Stimulated activated CD8-positive, alpha-beta memory T cell treated with anti-CD3 and anti-CD28 coated beads, Interleukin-4, amount 100 ng/mL, for 48 hours (primary cell): ENCODE data around the gene VEGFC.

Experiments used
- DNase-seq: peaks from one replicate; pipeline ENCODE4 v3.0.0-alpha.2; 2020

The VEGFC gene

GRCh38 chr4:176758731-176759130 lies 34.0 kb downstream of the VEGFC start:
- no peak for DNase-seq

GRCh38 chr4:176758323-176758722 lies 34.4 kb downstream of the VEGFC start:
- DNase-seq: no peak

DNA sequence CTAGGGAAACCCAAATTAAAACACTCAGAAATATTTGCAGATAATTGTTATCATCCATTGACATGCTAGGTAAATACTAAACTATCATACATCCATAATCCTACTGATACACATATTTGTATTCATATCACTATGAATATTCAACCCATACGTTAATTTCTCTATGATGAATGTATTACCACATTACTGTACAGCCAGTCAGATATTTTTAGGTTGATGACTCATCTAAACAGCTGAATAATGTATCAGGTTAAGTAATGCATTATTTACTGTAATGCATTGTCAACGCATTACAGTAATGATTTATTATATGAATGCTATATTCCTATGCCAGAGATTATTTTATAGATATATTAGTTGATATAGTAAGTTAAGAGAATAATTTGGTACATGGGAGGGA lies 37.1 kb downstream of the VEGFC start:
- DNase-seq: no peak

- DNase-seq: no peak
Measured at GRCh38 chr4:176755001-176755400, 37.7 kb downstream of the VEGFC start.

DNA sequence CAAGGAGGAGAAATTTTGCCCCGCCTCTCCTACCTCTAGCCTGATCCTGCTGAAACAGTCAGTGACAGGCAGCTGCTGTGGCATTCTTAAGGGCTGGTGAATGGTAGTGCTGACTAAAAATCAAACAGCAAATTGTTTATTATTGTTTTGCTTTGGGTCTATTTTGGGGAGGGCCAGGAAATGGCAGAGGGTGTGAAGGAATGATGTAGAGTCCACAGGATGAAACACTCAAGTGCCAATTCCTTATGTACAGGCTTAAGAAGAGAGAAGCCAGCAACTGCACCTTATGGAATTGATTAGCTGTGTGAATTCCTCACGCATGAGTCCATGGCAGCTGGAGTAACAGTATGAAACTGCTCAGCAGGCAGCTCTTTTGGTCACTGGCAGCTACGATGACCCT lies 39.7 kb downstream of the VEGFC start:
- DNase-seq: no peak

GRCh38 chr4:176752191-176752749 lies 40.5 kb downstream of the VEGFC start:
- no peak for DNase-seq

DNA sequence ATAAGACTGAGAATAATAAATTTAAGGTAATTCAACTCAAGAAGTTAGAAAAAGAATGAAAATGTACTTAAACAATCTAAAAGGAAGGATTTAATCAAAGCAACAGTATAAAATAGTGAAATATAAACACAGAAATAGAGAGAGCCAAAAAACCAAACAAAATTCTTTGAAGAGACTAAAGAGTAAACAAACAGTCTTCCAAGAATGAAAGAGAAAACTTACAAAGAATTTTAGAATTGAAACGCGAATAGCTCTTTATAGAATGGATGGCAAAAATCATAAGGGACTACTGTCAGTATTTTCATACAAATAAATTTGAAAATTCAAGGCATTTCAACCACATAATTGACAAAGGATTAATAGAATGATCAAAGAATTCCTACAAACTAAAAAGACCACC lies 41.7 kb downstream of the VEGFC start:
- DNase-seq: no peak

DNA sequence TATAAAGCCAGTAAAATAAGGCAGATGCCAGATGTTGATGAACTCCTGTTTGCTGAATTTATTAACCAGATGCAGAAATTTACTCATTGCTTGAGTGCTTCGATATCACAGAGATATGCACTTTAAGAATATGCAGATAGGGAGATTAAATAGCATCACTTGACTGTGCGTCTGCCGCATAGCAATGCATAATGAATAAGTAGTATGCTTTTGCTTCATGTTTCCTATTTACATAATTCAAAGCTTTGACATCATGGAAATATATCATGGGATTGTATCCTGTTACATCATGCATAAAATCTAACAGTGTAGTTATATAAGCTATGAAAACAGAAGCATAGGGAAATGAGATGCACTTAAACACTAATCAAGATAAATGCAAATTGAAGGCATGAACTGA lies 45.9 kb downstream of the VEGFC start:
- DNase-seq: no peak

DNA sequence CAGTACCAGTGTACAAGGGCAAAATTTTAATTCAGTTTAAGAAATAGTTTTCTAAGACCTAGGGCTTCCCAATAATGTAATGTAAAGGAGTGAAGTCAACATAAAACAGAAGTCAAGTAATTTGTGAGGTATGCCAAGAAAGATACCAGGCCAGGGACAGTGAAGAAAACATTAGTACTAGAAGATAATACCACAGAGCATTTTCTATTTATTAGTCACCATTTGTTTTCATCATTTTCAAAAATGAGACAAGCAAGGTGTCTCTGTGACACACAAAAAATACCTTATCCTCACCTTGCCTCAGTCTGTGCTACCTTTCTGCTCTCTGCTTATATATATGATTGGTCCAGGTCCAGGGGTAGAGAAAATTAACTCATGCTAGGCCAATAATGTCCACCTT lies 46.8 kb downstream of the VEGFC start:
- DNase-seq: no peak

- no peak for DNase-seq
Measured at GRCh38 chr4:176744091-176744490, 48.6 kb downstream of the VEGFC start.

DNA sequence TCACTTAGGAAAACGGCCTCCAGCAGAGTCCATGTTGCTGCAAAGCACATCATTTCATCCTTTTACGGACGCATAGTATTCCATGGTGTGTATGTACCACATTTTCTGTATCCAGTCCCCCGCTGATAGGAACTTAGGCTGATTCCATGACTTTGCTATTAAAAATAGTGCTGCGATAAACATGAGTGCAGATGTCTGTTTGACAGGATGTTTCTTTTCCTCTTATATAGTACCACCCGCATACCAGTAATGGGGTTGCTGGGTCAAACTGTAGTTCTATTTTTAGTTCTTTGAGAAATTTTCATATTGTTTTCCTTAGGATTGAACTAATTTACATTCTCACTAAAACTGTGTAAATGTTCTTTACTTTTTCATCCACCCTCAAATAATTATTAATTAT lies 50.5 kb downstream of the VEGFC start:
- no peak for DNase-seq

DNA sequence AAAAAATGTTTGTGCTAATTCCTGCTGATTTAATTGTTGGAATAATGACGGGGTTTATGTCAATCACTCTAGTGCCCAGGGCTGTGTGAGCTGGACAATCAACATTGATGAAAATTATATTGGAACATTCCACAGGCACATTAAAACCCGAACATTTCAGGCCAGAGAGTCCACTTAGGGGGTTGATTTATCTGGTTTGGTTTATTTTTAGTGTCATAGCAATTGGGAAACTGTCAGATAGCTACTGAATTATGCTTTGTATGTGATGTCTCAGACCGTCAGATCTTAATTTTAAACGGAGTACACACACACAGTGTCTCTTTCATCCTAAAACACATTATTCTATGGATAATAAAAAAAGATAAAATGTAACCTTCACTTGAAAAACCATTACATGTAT lies 51.5 kb downstream of the VEGFC start:
- DNase-seq: no peak

GRCh38 chr4:176735300-176735699 lies 57.4 kb downstream of the VEGFC start:
- no peak for DNase-seq

DNA sequence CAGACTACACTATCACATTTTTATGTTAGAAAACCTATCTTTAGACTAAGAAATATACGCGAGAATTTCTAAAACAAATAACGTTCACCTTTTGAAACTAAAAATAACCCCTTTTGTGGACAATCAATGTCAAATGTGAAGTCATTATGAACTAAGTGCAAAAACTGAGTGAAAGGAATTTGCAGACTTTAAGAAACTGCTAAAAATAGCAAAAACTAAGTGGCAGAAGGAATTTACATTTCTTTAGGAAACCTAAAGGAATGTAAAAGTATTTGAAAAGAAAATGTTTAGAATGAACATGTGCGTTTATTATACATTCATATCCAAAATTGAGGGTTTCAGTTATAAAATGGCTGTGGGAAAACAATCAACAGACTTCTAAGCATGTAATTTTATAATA lies 58.3 kb downstream of the VEGFC start:
- DNase-seq: no peak

DNA sequence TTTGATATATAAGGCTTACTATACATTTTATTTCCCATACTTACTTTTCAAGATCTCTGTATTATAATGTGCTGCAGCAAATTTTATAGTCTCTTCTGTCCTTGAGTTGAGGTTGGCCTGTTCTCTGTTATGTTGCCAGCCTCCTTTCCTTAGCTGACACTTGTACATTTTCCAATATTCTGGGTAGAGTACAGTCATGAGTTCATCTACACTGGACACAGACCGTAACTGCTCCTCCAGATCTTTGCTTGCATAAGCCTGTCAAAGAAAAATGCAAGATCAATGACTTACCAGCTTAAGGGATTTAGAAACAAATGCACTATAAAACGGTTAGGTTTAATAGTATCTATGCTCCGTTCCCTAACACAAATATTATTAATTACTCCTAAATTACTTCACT lies 63.2 kb downstream of the VEGFC start:
- no peak for DNase-seq

DNA sequence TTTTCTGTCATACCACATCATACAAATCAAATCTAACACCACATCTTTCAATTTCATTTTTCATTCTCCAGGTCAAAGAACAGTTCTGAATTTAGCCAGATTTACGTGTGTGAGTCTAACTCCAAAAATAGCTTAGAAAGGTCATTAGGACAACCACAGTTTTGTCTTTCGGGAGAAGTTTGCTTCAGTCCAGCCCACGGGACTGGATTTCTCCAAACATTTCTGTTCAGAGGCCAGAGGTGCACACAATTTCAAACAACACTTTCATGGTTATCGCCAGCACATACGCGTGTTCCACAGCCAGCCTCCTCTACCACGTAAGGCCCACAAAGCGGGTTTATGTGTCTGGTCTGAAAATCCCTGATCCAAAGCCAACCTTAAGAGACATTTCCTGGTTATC lies 65.9 kb downstream of the VEGFC start:
- DNase-seq: no peak

DNA sequence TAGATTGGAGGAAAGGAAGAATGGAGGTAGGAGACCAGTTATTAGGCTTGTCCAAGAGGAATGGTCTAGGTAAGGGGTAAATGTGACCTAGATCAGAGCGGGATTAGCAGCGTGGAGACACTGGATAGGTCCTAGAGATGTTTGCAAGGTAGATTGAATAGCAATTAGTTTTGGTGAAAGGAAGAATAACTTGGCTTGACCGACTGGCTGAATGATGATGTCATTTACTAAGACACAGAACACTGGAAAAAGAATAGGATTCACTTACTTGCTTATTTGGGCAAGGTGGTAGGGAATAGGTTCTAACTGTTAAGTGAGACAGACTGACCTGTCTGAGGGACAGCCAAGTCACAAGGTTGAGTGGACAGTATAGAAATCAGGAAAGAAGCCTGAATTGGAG lies 71.3 kb downstream of the VEGFC start:
- DNase-seq: no peak

DNA sequence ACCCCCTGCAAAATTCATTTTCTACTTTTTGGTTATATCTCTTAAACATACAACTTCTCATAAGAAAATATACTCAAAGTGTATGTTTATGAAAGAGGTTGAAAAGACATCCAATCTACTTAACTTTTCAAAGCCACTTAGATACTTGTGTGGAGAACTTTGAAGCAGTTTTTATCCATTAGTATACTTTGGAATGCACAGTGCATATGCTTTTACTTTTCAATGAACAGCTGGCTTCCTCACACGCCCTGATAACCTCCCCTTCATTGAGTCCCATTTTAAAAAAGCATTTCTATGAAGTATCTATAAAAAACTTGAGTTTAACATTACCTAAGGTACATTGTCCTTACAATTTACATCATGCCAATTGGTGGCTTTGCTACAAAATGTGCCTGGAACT lies 73.8 kb downstream of the VEGFC start:
- no peak for DNase-seq

DNA sequence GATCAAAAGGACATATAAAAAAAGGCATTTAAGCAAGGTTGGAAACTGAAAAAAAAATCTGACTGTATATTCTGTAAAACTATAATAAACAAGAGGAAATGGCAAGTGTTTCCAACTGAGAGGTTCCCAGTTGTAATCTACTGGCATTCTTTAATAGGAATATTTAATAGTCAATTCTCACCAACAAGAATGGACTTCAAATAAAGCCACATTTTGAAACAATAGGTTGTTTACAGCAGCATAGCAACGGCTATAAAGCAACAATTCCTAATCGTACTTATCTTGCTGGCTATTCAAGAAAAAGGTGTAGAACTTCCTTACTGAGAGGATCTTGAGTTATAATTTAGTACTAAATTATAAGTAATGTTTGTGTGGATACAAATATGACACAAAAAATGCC lies 75.5 kb downstream of the VEGFC start:
- no peak for DNase-seq

DNA sequence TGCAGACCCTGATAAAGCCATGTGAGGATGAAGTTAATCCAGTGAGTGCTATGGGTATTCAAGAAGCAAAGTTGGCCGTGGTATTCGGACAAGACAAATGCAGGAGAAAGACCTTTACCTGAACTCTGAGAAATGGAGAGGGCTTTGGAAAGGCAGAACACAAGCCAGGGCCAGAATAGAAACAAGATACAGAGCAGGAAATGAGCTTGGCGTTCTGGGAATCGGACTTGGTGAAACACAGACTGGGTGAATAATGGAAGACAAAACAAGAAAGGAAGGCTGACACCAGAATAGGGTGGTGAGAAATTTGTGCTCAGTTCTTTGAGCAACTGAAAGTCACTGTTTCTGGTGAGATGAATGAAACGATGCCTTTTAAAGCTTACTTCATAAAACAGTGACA lies 83.3 kb downstream of the VEGFC start:
- DNase-seq: no peak

DNA sequence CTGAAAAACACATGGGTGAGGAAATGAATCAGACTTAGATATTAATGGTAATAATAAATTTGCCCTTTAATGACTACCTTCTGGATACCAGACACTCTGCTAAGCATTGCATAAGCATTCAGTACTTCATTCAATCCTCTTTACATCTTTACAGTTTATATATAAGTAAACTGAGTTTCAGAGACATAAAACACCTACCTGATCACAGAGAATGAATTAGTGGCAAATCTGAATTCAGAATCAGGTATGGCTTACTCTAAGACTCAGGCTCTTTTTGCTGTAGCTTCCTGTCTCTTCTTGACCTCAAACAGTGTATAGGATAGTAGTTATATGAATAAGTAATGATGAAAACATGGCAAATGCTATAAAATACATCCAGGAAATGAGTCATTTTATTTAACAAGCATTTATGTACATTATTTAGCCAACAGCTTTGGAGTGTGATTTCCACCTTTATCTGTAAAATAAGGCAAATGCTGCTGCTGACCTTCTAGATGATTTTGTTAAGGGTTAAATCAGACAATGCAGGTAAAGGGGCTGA lies 83.9 kb downstream of the VEGFC start:
- no peak for DNase-seq

DNA sequence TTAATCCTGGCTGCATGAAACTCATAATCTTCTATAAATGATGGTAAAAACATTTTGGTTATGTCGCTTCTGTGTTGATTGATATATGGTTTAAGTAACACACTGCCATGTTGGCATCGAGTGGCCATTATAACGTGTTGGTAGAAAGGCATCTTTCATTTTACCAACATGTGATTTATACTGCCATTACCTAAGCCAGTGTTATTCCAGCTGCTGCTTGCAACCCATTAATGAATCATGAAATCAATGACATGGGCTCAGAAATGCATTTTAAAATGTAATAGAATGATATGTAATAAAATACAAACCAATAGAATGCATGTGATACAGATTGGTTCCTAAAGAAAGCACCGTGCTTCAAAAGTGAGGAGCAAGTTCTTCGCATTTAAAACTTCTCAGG lies 102.0 kb downstream of the VEGFC start:
- DNase-seq: no peak

- no peak for DNase-seq
Measured at GRCh38 chr4:176680668-176681180, 112.0 kb downstream of the VEGFC start.

DNA sequence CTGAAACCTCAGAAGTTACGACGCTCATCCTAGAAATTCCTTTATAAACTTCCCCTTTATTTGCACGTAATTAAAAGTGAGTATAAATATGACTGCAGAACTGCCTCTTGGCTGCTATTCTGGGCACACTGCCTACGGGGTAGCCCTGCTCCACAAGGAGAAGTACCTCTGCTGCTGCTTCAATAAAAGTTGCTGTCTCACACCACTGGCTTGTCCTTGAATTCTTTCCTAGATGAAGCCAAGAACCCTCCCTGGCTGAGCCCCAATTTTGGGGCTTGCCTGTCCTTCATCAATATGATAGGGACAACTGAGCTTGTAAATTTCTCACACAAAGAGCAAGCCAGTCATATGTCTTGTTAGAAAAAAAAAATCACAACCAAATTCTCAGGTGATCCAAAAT lies 115.8 kb downstream of the VEGFC start:
- no peak for DNase-seq

- no peak for DNase-seq
Measured at GRCh38 chr4:176675810-176676209, 116.9 kb downstream of the VEGFC start.

- DNase-seq: no peak
Measured at GRCh38 chr4:176671532-176671931, 121.2 kb downstream of the VEGFC start.
